Transverse colon (tissue), 4 donors: ENCODE results near the gene YAP1. TPM values are rescaled to one million over a fixed set of nuclear protein-coding genes. Genes with fewer than 3 reads are reported as not detected.
A peak's percentile ranks its signal among the peaks of the same experiment; 100 is the strongest.

Source experiments
- DNase-seq: peaks from one replicate; pipeline ENCODE4 v3.0.0-alpha.2; 2019
- H3K27ac ChIP-seq, 4 donors: fragments of 200-600 bp; sonication (generic); 2 replicates each; pipeline ENCODE4 v1.5.1; 2016 to 2018; ENCODE audit warnings: inconsistent platforms in 4 of 4
- H3K27me3 ChIP-seq: fragments of 200-600 bp; sonication (generic); 2 replicates; pipeline ENCODE4 v1.5.1; 2017; ENCODE audit warnings: inconsistent platforms
- H3K36me3 ChIP-seq, 4 donors: fragments of 200-600 bp; sonication (generic); 2 replicates each; pipeline ENCODE4 v1.5.1; 2017 to 2019; ENCODE audit warnings: inconsistent platforms in 4 of 4
- H3K4me1 ChIP-seq, 4 donors: fragments of 200-600 bp; sonication (generic); 2 replicates each; pipeline ENCODE4 v1.5.1; 2017 to 2020; ENCODE audit warnings: inconsistent platforms in 4 of 4
- H3K4me3 ChIP-seq, 4 donors: fragments of 200-600 bp; sonication (generic); 1 replicate in 1 of 4; 2 replicates in 3 of 4; pipeline versions ENCODE4 v1.5.1 to v1.6.1; 2017 to 2019; ENCODE audit warnings: inconsistent platforms in 4 of 4
- H3K9me3 ChIP-seq, 2 donors: fragments of 200-600 bp; sonication (generic); 2 replicates each; pipeline ENCODE4 v1.5.1; 2017 to 2019; ENCODE audit warnings: inconsistent platforms in 2 of 2
- EP300 ChIP-seq: sonication (generic); formaldehyde crosslinking; IDR thresholded peaks from one replicate; pipeline ENCODE4 v1.6.1; 2017; ENCODE audit warnings: antibody characterized with exemption, low read depth
- POLR2A ChIP-seq: fragments of 450-650 bp; IDR thresholded peaks from one replicate; pipeline ENCODE4 v1.6.1; 2016; ENCODE audit warnings: antibody characterized with exemption, mild to moderate bottlenecking, moderate library complexity
- POLR2AphosphoS5 ChIP-seq, 3 donors: sonication (generic); formaldehyde crosslinking; IDR thresholded peaks; one replicate each; pipeline ENCODE4 v1.6.1; 2016; ENCODE audit warnings: antibody characterized with exemption in 3 of 3
- WGBS, 2 donors: methylation state at CpG; one replicate each; pipeline ENCODE4 v1.1.5; 2018; ENCODE audit warnings: low coverage in 1 of 2; 5-methylcytosine and 5-hydroxymethylcytosine counted together
- in situ Hi-C, 4 donors: fragments of 200-750 bp; cut with MboI; loops; one replicate each; pipeline versions ENCODE4 v1.15.0 to v1.15.1; 2017; ENCODE audit warnings: low sequenced_read_pairs in 3 of 4, low pct_ligation_motif_present in 1 of 4, low pct_unique_long_range_greater_than_20kb in 1 of 4
- intact Hi-C: fragments of 100-400 bp; cut with DNase I; formaldehyde crosslinking; loops from one replicate; pipeline ENCODE4 v1.15.1; 2023; ENCODE audit warnings: low total_unique reads
- total RNA-seq, 4 donors: library from RNA; depleted of rRNA; stranded (reverse); fragments of >200 nt; gene quantifications; one replicate each; pipeline ENCODE4 v1.1.0, GENCODE V29; 2016
- TF ChIP-seq, protein P1 (sequence below), 5 experiments: fragments of 200-600 bp in 3 of 5; fragments of 450-650 bp in 2 of 5; sonication (generic) in 3 of 5; IDR thresholded peaks; 1 replicate in 2 of 5; 2 replicates in 3 of 5; pipeline ENCODE4 v1.5.1; 2016 to 2017; ENCODE audit warnings: antibody characterized with exemption in 5 of 5, inconsistent platforms in 3 of 5, mild to moderate bottlenecking in 2 of 5, moderate library complexity in 1 of 5

Gene YAP1
- total RNA-seq, 4 donors from 2014 or later = 90.5 to 163 (median 105) TPM

- H3K36me3 ChIP-seq = no peaks in the 10 kb centered on the region
- DNase-seq = no peak
- H3K4me3 ChIP-seq = no peak overlapping the region
- TF ChIP-seq, protein P1, sequence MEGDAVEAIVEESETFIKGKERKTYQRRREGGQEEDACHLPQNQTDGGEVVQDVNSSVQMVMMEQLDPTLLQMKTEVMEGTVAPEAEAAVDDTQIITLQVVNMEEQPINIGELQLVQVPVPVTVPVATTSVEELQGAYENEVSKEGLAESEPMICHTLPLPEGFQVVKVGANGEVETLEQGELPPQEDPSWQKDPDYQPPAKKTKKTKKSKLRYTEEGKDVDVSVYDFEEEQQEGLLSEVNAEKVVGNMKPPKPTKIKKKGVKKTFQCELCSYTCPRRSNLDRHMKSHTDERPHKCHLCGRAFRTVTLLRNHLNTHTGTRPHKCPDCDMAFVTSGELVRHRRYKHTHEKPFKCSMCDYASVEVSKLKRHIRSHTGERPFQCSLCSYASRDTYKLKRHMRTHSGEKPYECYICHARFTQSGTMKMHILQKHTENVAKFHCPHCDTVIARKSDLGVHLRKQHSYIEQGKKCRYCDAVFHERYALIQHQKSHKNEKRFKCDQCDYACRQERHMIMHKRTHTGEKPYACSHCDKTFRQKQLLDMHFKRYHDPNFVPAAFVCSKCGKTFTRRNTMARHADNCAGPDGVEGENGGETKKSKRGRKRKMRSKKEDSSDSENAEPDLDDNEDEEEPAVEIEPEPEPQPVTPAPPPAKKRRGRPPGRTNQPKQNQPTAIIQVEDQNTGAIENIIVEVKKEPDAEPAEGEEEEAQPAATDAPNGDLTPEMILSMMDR (IDR thresholded peaks at IDR 0.05) = no peak
- TF ChIP-seq POLR2A (no peak), POLR2AphosphoS5 (IDR thresholded peaks at IDR 0.05) (no peak), EP300 (no peak)
- in situ Hi-C loops = loop anchor here in 2 of 4 donors (10.0 to 25.0 kb wide), 2 partner anchors 158 to 165 kb away; partner anchors contain the start of gene YAP1 (in 1 of the 2)
- no peaks in the 10 kb centered on the region for H3K27me3 ChIP-seq
- intact Hi-C loops = loop anchor here (10.0 kb wide), 1 partner anchor 155 kb away; the partner anchor contains the start of gene YAP1
- no peaks in the 10 kb centered on the region for H3K9me3 ChIP-seq
- H3K4me1 ChIP-seq = peaks cover 8 to 43% (median 15%) of the 10 kb centered on the region in 4 donors
- 66% methylated on average over 2 of the region's 2 CpGs; no CpG with 5 or more reads in 1 of the 2 donors for WGBS, 2 donors
- no peak overlapping the region for H3K27ac ChIP-seq
Observed at GRCh38 chr11:102269927-102270326, 159.7 kb downstream of the YAP1 start.

DNA sequence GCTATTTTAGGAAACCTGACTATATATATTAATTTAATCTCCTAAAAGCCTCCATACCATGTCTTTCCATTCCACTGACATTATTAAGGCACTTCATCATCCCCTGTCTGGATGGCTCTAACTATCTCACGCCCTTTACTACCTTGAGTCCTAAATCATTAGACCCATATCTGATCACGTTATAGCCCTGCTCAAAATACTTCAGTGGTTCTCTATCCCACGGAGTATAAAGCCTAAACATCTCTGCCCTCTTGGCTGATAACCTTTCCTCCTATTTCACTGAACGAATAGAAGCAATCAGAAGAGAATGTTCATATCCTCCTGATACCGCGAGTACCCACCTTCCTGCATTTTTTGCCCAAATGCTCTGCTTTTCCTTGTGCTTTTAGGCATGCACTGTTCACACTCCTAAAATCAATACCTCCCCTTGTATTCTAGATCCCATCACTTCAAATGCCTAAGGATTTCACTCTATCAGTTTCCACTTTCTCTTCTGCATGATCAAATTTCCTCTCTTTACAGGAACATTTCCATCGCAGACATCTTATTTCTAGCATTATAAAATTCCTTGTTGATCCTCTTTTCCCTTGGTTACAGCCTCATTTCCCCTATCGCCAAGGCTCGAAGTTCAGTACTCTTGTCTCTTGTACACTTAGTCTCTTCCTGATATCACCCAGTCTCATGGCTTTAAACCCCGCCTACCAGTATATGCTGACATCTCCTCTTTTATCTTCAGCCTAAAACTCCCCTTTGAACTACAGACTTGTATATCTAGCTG is 162.0 kb downstream of the YAP1 start:
- 32 to 50% methylated on average over 8 to 10 of the region's 10 CpGs for WGBS, 2 donors
- no peak for DNase-seq
- intact Hi-C loops = loop anchor here (10.0 kb wide), 1 partner anchor 157 kb away; the partner anchor contains the start of gene YAP1
- Histone ChIP-seq H3K27ac (peak overlapping the region in 3 of 4 donors; percentile 37 to 56 (median 51)), H3K36me3 (no peaks in the 10 kb centered on the region), H3K4me3 (no peak overlapping the region), H3K27me3 (no peaks in the 10 kb centered on the region), H3K4me1 (peaks cover 8 to 42% (median 15%) of the 10 kb centered on the region in 4 donors), H3K9me3 (no peaks in the 10 kb centered on the region)
- in situ Hi-C loops = loop anchor here in 2 of 4 donors (10.0 to 25.0 kb wide), 2 partner anchors 160 to 167 kb away; partner anchors contain the start of gene YAP1 (in 1 of the 2)
- TF ChIP-seq EP300 (no peak), POLR2A (no peak), POLR2AphosphoS5 (IDR thresholded peaks at IDR 0.05) (no peak)
- TF ChIP-seq, protein P1 (IDR thresholded peaks at IDR 0.05) = no peak

- 83 to 100% methylated on average over 1 to 3 of the region's 3 CpGs for WGBS, 2 donors
- H3K27ac ChIP-seq = no peak overlapping the region
- no peaks in the 10 kb centered on the region for H3K36me3 ChIP-seq
- DNase-seq = no peak
- intact Hi-C loops (loop anchor here (10.0 kb wide), 1 partner anchor 160 kb away; the partner anchor contains the start of gene YAP1), in situ Hi-C loops (loop anchor here in 2 of 4 donors (10.0 to 25.0 kb wide), 2 partner anchors 162 to 170 kb away; partner anchors contain the start of gene YAP1 (in 1 of the 2))
- H3K4me3 ChIP-seq = no peak overlapping the region
- H3K9me3 ChIP-seq = no peaks in the 10 kb centered on the region
- TF ChIP-seq EP300 (no peak), POLR2A (no peak), POLR2AphosphoS5 (IDR thresholded peaks at IDR 0.05) (no peak)
- TF ChIP-seq, protein P1 (IDR thresholded peaks at IDR 0.05) = no peak
- H3K27me3 ChIP-seq = no peaks in the 10 kb centered on the region
- H3K4me1 ChIP-seq = peaks cover 0 to 32% (median 9%) of the 10 kb centered on the region in 4 donors
Observed at GRCh38 chr11:102274628-102275027, 164.4 kb downstream of the YAP1 start.

- intact Hi-C loops = loop anchor here (10.0 kb wide), 1 partner anchor 162 kb away; the partner anchor contains the start of gene YAP1
- TF ChIP-seq, protein P1 (IDR thresholded peaks at IDR 0.05) = no peak
- TF ChIP-seq POLR2A = no peak
- TF ChIP-seq EP300 = no peak
- TF ChIP-seq POLR2AphosphoS5 (IDR thresholded peaks at IDR 0.05) = no peak
- in situ Hi-C loops = loop anchor here in 1 of 4 donors (10.0 kb wide), 1 partner anchor 172 kb away; no protein-coding TSS in a partner anchor
- DNase-seq = no peak
- Histone ChIP-seq H3K27ac (no peak overlapping the region), H3K9me3 (no peaks in the 10 kb centered on the region), H3K4me1 (peaks cover 0 to 38% (median 13%) of the 10 kb centered on the region in 4 donors), H3K27me3 (no peaks in the 10 kb centered on the region), H3K36me3 (no peaks in the 10 kb centered on the region), H3K4me3 (no peak overlapping the region)
- 67 to 100% methylated on average over 2 to 4 of the region's 4 CpGs for WGBS, 2 donors
Observed at GRCh38 chr11:102276362-102276761, 166.1 kb downstream of the YAP1 start.
